Skeletal muscle satellite cell (primary cell): ENCODE data around the gene CILP2.

Source experiments
- H3K27me3 ChIP-seq: 2 replicates; pipeline ENCODE4 v1.7.0; 2013; ENCODE audit warnings: low read length; ENCODE audit not compliant: control insufficient read depth, insufficient read depth
- H3K36me3 ChIP-seq: 2 replicates; pipeline ENCODE4 v1.7.0; 2013; ENCODE audit warnings: mild to moderate bottlenecking, control low read depth, low read length; ENCODE audit not compliant: insufficient read depth
- H3K4me1 ChIP-seq: 2 replicates; pipeline ENCODE4 v1.7.0; 2013; ENCODE audit warnings: low read length; ENCODE audit not compliant: control insufficient read depth, insufficient read depth
- H3K4me2 ChIP-seq: 2 replicates; pipeline ENCODE4 v1.7.0; 2013; ENCODE audit warnings: mild to moderate bottlenecking, low read length
- H3K4me3 ChIP-seq: 2 replicates; pipeline ENCODE4 v1.7.0; 2013; ENCODE audit warnings: low read length
- H3K9ac ChIP-seq: 2 replicates; pipeline ENCODE4 v1.7.0; 2013; ENCODE audit warnings: mild to moderate bottlenecking, low read depth, low read length, moderate library complexity
- H3K9me3 ChIP-seq: replicated peaks from 2 replicates; pipeline ENCODE4 v1.7.0; 2013; ENCODE audit warnings: mild to moderate bottlenecking, control low read depth, low read length

Gene CILP2

GRCh38 chr19:19499272-19499995 is 38.6 kb upstream of the CILP2 start:
- Histone ChIP-seq H3K4me2 (no peak overlapping the region), H3K4me3 (no peak overlapping the region), H3K27me3 (no peaks in the 10 kb centered on the region), H3K36me3 (peaks cover 90% of the 10 kb centered on the region), H3K4me1 (no peaks in the 10 kb centered on the region), H3K9ac (no peak overlapping the region), H3K9me3 (no peaks in the 10 kb centered on the region)

- Histone ChIP-seq H3K4me2 (no peak overlapping the region), H3K4me1 (no peaks in the 10 kb centered on the region), H3K9me3 (no peaks in the 10 kb centered on the region), H3K36me3 (peaks cover 94% of the 10 kb centered on the region), H3K9ac (no peak overlapping the region), H3K27me3 (no peaks in the 10 kb centered on the region), H3K4me3 (no peak overlapping the region)
Measured at GRCh38 chr19:19500975-19501644, 37.0 kb upstream of the CILP2 start.

GRCh38 chr19:19501798-19502197 is 36.3 kb upstream of the CILP2 start:
- no peak overlapping the region for H3K4me3 ChIP-seq
- no peaks in the 10 kb centered on the region for H3K4me1 ChIP-seq
- peaks cover 92% of the 10 kb centered on the region for H3K36me3 ChIP-seq
- H3K9ac ChIP-seq = no peak overlapping the region
- no peaks in the 10 kb centered on the region for H3K9me3 ChIP-seq
- no peak overlapping the region for H3K4me2 ChIP-seq
- H3K27me3 ChIP-seq = no peaks in the 10 kb centered on the region

- no peaks in the 10 kb centered on the region for H3K27me3 ChIP-seq
- peaks cover 90% of the 10 kb centered on the region for H3K36me3 ChIP-seq
- no peak overlapping the region for H3K9ac ChIP-seq
- H3K4me3 ChIP-seq = no peak overlapping the region
- H3K9me3 ChIP-seq = no peaks in the 10 kb centered on the region
- no peaks in the 10 kb centered on the region for H3K4me1 ChIP-seq
- no peak overlapping the region for H3K4me2 ChIP-seq
Measured at GRCh38 chr19:19502281-19502680, 35.8 kb upstream of the CILP2 start.

GRCh38 chr19:19502808-19503602 is 35.1 kb upstream of the CILP2 start:
- H3K4me1 ChIP-seq = no peaks in the 10 kb centered on the region
- H3K9me3 ChIP-seq = no peaks in the 10 kb centered on the region
- H3K4me2 ChIP-seq = no peak overlapping the region
- peaks cover 90% of the 10 kb centered on the region for H3K36me3 ChIP-seq
- H3K4me3 ChIP-seq = no peak overlapping the region
- no peak overlapping the region for H3K9ac ChIP-seq
- H3K27me3 ChIP-seq = no peaks in the 10 kb centered on the region

- no peaks in the 10 kb centered on the region for H3K4me1 ChIP-seq
- no peak overlapping the region for H3K4me3 ChIP-seq
- peaks cover 81% of the 10 kb centered on the region for H3K36me3 ChIP-seq
- no peaks in the 10 kb centered on the region for H3K27me3 ChIP-seq
- H3K9ac ChIP-seq = no peak overlapping the region
- H3K9me3 ChIP-seq = no peaks in the 10 kb centered on the region
- H3K4me2 ChIP-seq = no peak overlapping the region
Measured at GRCh38 chr19:19504754-19505668, 33.1 kb upstream of the CILP2 start.

- Histone ChIP-seq H3K27me3 (no peaks in the 10 kb centered on the region), H3K36me3 (peaks cover 73% of the 10 kb centered on the region), H3K4me2 (no peak overlapping the region)
Measured at GRCh38 chr19:19505669-19506326, 32.3 kb upstream of the CILP2 start.

GRCh38 chr19:19506592-19506991 is 31.5 kb upstream of the CILP2 start:
- Histone ChIP-seq H3K27me3 (no peaks in the 10 kb centered on the region), H3K9ac (no peak overlapping the region), H3K4me1 (no peaks in the 10 kb centered on the region), H3K36me3 (peaks cover 66% of the 10 kb centered on the region), H3K4me2 (no peak overlapping the region), H3K4me3 (no peak overlapping the region), H3K9me3 (no peaks in the 10 kb centered on the region)

More at GRCh38 chr19:19505669-19506326, 32.3 kb upstream of the CILP2 start:
- H3K4me3 ChIP-seq = no peak overlapping the region
- no peaks in the 10 kb centered on the region for H3K9me3 ChIP-seq
- H3K9ac ChIP-seq = no peak overlapping the region
- no peaks in the 10 kb centered on the region for H3K4me1 ChIP-seq

GRCh38 chr19:19507354-19507753 is 30.7 kb upstream of the CILP2 start:
- H3K9ac ChIP-seq = no peak overlapping the region
- no peaks in the 10 kb centered on the region for H3K9me3 ChIP-seq
- H3K4me1 ChIP-seq = no peaks in the 10 kb centered on the region
- H3K4me2 ChIP-seq = no peak overlapping the region
- H3K36me3 ChIP-seq = peaks cover 58% of the 10 kb centered on the region
- H3K27me3 ChIP-seq = no peaks in the 10 kb centered on the region
- no peak overlapping the region for H3K4me3 ChIP-seq

GRCh38 chr19:19508217-19508616 is 29.8 kb upstream of the CILP2 start:
- Histone ChIP-seq H3K4me2 (no peak overlapping the region), H3K36me3 (peaks cover 50% of the 10 kb centered on the region), H3K9ac (no peak overlapping the region), H3K4me3 (no peak overlapping the region), H3K4me1 (no peaks in the 10 kb centered on the region), H3K9me3 (no peaks in the 10 kb centered on the region), H3K27me3 (no peaks in the 10 kb centered on the region)
